ENCODE results near the gene FGF19.

DNA sequence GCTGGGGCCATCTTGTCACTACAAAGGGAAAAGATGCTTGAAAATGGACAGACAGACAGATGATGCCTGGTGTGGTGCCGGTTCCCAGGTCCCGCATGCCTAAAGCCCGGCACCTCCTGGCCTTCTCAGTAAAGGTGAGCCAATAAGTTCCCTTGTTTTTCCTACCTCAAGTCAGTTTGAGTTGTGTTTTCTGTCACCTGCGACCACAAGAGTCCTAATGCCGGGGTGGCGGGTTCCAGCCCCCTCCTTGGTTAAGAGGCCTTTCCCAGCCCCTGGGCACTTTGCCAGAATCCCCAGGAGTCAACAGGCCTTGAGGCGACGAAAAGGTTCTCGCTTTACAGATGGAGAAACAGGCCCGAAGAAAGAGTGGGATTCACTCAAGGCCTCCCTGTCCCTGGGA, 9.0 kb downstream of the FGF19 start:
- TF ChIP-seq, protein P1, sequence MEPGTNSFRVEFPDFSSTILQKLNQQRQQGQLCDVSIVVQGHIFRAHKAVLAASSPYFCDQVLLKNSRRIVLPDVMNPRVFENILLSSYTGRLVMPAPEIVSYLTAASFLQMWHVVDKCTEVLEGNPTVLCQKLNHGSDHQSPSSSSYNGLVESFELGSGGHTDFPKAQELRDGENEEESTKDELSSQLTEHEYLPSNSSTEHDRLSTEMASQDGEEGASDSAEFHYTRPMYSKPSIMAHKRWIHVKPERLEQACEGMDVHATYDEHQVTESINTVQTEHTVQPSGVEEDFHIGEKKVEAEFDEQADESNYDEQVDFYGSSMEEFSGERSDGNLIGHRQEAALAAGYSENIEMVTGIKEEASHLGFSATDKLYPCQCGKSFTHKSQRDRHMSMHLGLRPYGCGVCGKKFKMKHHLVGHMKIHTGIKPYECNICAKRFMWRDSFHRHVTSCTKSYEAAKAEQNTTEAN (CRISPR knock-in tag; IDR thresholded peaks at IDR 0.05), result no peak
- TF ChIP-seq, protein P2, sequence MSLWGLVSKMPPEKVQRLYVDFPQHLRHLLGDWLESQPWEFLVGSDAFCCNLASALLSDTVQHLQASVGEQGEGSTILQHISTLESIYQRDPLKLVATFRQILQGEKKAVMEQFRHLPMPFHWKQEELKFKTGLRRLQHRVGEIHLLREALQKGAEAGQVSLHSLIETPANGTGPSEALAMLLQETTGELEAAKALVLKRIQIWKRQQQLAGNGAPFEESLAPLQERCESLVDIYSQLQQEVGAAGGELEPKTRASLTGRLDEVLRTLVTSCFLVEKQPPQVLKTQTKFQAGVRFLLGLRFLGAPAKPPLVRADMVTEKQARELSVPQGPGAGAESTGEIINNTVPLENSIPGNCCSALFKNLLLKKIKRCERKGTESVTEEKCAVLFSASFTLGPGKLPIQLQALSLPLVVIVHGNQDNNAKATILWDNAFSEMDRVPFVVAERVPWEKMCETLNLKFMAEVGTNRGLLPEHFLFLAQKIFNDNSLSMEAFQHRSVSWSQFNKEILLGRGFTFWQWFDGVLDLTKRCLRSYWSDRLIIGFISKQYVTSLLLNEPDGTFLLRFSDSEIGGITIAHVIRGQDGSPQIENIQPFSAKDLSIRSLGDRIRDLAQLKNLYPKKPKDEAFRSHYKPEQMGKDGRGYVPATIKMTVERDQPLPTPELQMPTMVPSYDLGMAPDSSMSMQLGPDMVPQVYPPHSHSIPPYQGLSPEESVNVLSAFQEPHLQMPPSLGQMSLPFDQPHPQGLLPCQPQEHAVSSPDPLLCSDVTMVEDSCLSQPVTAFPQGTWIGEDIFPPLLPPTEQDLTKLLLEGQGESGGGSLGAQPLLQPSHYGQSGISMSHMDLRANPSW (CRISPR knock-in tag; conservative IDR thresholded peaks at IDR 0.05; ENCODE audit: low read depth), result no peak
- TF ChIP-seq, protein P3, sequence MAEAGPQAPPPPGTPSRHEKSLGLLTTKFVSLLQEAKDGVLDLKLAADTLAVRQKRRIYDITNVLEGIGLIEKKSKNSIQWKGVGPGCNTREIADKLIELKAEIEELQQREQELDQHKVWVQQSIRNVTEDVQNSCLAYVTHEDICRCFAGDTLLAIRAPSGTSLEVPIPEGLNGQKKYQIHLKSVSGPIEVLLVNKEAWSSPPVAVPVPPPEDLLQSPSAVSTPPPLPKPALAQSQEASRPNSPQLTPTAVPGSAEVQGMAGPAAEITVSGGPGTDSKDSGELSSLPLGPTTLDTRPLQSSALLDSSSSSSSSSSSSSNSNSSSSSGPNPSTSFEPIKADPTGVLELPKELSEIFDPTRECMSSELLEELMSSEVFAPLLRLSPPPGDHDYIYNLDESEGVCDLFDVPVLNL (CRISPR knock-in tag; IDR thresholded peaks at IDR 0.05; ENCODE audit: borderline replicate concordance, low read depth), result no peak
- no peak for TF ChIP-seq SOX15 (CRISPR knock-in tag; IDR thresholded peaks at IDR 0.05)

Data from WTC11 (cell line).